IMR-90 (cell line): ENCODE results near the gene MESP2. TPM values are rescaled to one million over a fixed set of nuclear protein-coding genes. Genes with fewer than 3 reads are reported as not detected.
A peak's percentile ranks its signal among the peaks of the same experiment; 100 is the strongest.

Experiments used
- ATAC-seq: fragments of 200-7000 bp; cut with Tn5 transposase; 2 replicates; pipeline ENCODE4 v1.9.1; 2020; ENCODE audit warnings: low read depth, mild to moderate bottlenecking, moderate library complexity
- BruUV-seq: library from RNA; stranded (reverse); fragments of 400-500 nt; replicated peaks from 2 replicates; lab custom pipeline; 2021; lab: Mats Ljungman, UMichigan
- CTCF ChIA-PET: fragments of 300-600 bp; formaldehyde crosslinking; extraction: SDS; loops from one replicate; lab custom pipeline; 2021; ENCODE audit warnings: antibody characterized with exemption; lab: Yijun Ruan, JAX
- POLR2A ChIA-PET: fragments of 300-600 bp; sonication (Branson Sonifier 250); formaldehyde crosslinking; loops from one replicate; lab custom pipeline; 2022; ENCODE audit warnings: antibody characterized with exemption; ENCODE audit not compliant: unreplicated experiment; lab: Charles Lee
- DNase-seq: peaks from one replicate; pipeline ENCODE4 v3.0.0; 2013
- H2AFZ ChIP-seq: replicated peaks from 2 replicates; pipeline ENCODE3; 2013; ENCODE audit warnings: low read length, mild to moderate bottlenecking; ENCODE audit not compliant: poor library complexity
- H2AK5ac ChIP-seq: 2 replicates; pipeline ENCODE4 v1.6.1; 2013; ENCODE audit warnings: low read depth, low read length, inconsistent platforms
- H2AK9ac ChIP-seq: replicated peaks from 2 replicates; pipeline ENCODE3; 2013; ENCODE audit warnings: mild to moderate bottlenecking, low read depth, low read length, moderate library complexity; ENCODE audit not compliant: poor library complexity
- H2BK120ac ChIP-seq: 2 replicates; pipeline ENCODE4 v1.6.1; 2013; ENCODE audit warnings: low read depth, low read length, inconsistent platforms
- H2BK15ac ChIP-seq: 3 replicates; pipeline ENCODE4 v1.6.1; 2013; ENCODE audit warnings: low read depth, low read length, inconsistent platforms
- H2BK20ac ChIP-seq: 2 replicates; pipeline ENCODE4 v1.6.1; 2013; ENCODE audit warnings: low read depth, mild to moderate bottlenecking, inconsistent platforms, low read length, moderate library complexity
- H2BK5ac ChIP-seq: 2 replicates; pipeline ENCODE4 v1.6.1; 2013; ENCODE audit warnings: mild to moderate bottlenecking, low read depth, low read length, inconsistent platforms; ENCODE audit not compliant: poor library complexity, severe bottlenecking
- H3K14ac ChIP-seq: replicated peaks from 2 replicates; pipeline ENCODE4 v1.6.1; 2013; ENCODE audit warnings: low read depth, low read length, inconsistent platforms
- H3K18ac ChIP-seq: 2 replicates; pipeline ENCODE4 v1.6.1; 2013; ENCODE audit warnings: low read depth, low read length, control low read depth
- H3K23ac ChIP-seq: 2 replicates; pipeline ENCODE4 v1.6.1; 2013; ENCODE audit warnings: low read depth, low read length, inconsistent platforms
- H3K27ac ChIP-seq: 2 replicates; pipeline ENCODE4 v1.5.1; 2013; ENCODE audit warnings: mild to moderate bottlenecking, control low read depth, low read length; ENCODE audit not compliant: insufficient read depth
- H3K27me3 ChIP-seq: 2 replicates; pipeline ENCODE4 v1.6.1; 2013; ENCODE audit warnings: low read length; ENCODE audit not compliant: control insufficient read depth, insufficient read depth
- H3K36me3 ChIP-seq: 2 replicates; pipeline ENCODE4 v1.6.1; 2013; ENCODE audit warnings: low read length, mixed read lengths; ENCODE audit not compliant: control insufficient read depth, insufficient read depth
- H3K4ac ChIP-seq: 2 replicates; pipeline ENCODE4 v1.6.1; 2013; ENCODE audit warnings: low read depth, low read length, inconsistent platforms
- H3K4me1 ChIP-seq: 2 replicates; pipeline ENCODE4 v1.6.1; 2013; ENCODE audit warnings: low read length, mixed read lengths; ENCODE audit not compliant: control insufficient read depth, insufficient read depth
- H3K4me2 ChIP-seq: 2 replicates; pipeline ENCODE4 v1.6.1; 2013; ENCODE audit warnings: low read depth, mild to moderate bottlenecking, control low read depth, low read length, moderate library complexity
- H3K4me3 ChIP-seq: 2 replicates; pipeline ENCODE4 v1.5.1; 2013; ENCODE audit warnings: low read depth, mild to moderate bottlenecking, control low read depth, low read length, moderate library complexity; ENCODE audit not compliant: insufficient read depth
- H3K56ac ChIP-seq: 2 replicates; pipeline ENCODE4 v1.6.1; 2013; ENCODE audit warnings: low read length, inconsistent platforms; ENCODE audit not compliant: insufficient read depth; ENCODE audit errors: extremely low read depth
- H3K79me1 ChIP-seq, 2 experiments: 2 replicates each; pipeline ENCODE4 v1.6.1; 2013; ENCODE audit warnings: low read length in 2 of 2, inconsistent platforms in 1 of 2, low read depth in 1 of 2
- H3K9ac ChIP-seq: 2 replicates; pipeline ENCODE4 v1.6.1; 2013; ENCODE audit warnings: low read depth, low read length, control low read depth
- H3K9me1 ChIP-seq: 2 replicates; pipeline ENCODE4 v1.6.1; 2013; ENCODE audit warnings: low read length, inconsistent platforms; ENCODE audit not compliant: insufficient read depth
- H3K9me3 ChIP-seq: 2 replicates; pipeline ENCODE4 v1.6.1; 2013; ENCODE audit warnings: low read length; ENCODE audit not compliant: control insufficient read depth, insufficient read depth
- H4K20me1 ChIP-seq: 2 replicates; pipeline ENCODE4 v1.6.1; 2013; ENCODE audit warnings: low read length, inconsistent platforms; ENCODE audit not compliant: insufficient read depth
- H4K5ac ChIP-seq: 2 replicates; pipeline ENCODE4 v1.6.1; 2013; ENCODE audit warnings: mild to moderate bottlenecking, low read depth, low read length, control low read depth
- H4K8ac ChIP-seq, 2 experiments: 2 replicates each; pipeline ENCODE4 v1.6.1; 2013; ENCODE audit warnings: low read depth in 2 of 2, low read length in 2 of 2, control low read depth in 1 of 2, inconsistent platforms in 1 of 2
- H4K91ac ChIP-seq: 2 replicates; pipeline ENCODE4 v1.6.1; 2013; ENCODE audit warnings: low read depth, low read length, inconsistent platforms; ENCODE audit not compliant: insufficient read depth
- CEBPB ChIP-seq: IDR thresholded peaks from 2 replicates; pipeline ENCODE4 v1.6.1; 2012; ENCODE audit warnings: low read depth, low read length, improper control_type of control experiment
- FOS ChIP-seq: fragments of 150-350 bp; IDR thresholded peaks from 2 replicates; pipeline ENCODE4 v1.6.1; 2016; ENCODE audit warnings: low read depth, low read length
- MAZ ChIP-seq: IDR thresholded peaks from 2 replicates; pipeline ENCODE4 v1.6.1; 2012; ENCODE audit warnings: low read depth, mild to moderate bottlenecking, low read length, improper control_type of control experiment, moderate library complexity, borderline replicate concordance
- NFE2L2 ChIP-seq: fragments of 150-350 bp; IDR thresholded peaks from 2 replicates; pipeline ENCODE4 v1.6.1; 2016; ENCODE audit warnings: low read depth, mild to moderate bottlenecking, low read length
- POLR2A ChIP-seq: IDR thresholded peaks from 2 replicates; pipeline ENCODE4 v1.6.1; 2012; ENCODE audit warnings: mild to moderate bottlenecking, low read depth, low read length
- RAD21 ChIP-seq: IDR thresholded peaks from 2 replicates; pipeline ENCODE4 v1.6.1; 2012; ENCODE audit warnings: low read length, improper control_type of control experiment
- RCOR1 ChIP-seq: IDR thresholded peaks from 2 replicates; pipeline ENCODE4 v1.6.1; 2012; ENCODE audit warnings: mild to moderate bottlenecking, low read length, improper control_type of control experiment; ENCODE audit not compliant: insufficient replicate concordance
- RFX5 ChIP-seq: IDR thresholded peaks from 2 replicates; pipeline ENCODE4 v1.8.0; 2012; ENCODE audit warnings: low read depth, mild to moderate bottlenecking, low read length, moderate library complexity
- SMC3 ChIP-seq: fragments of 150-350 bp; IDR thresholded peaks from 2 replicates; pipeline ENCODE4 v1.6.1; 2016; ENCODE audit warnings: low read depth, mild to moderate bottlenecking, antibody characterized with exemption, low read length, moderate library complexity
- WGBS, 2 experiments: methylation state at CpG; one replicate each; pipeline versions ENCODE4 v1.1.5 to v1.1.7; 2013; ENCODE audit warnings: missing lambda C conversion rate in 2 of 2; ENCODE audit not compliant: insufficient read length in 1 of 2; ENCODE audit errors: extremely low coverage in 2 of 2; 5-methylcytosine and 5-hydroxymethylcytosine counted together
- dilution Hi-C: fragments of 300-500 bp; cut with HindIII; formaldehyde crosslinking; loops from one replicate; pipeline ENCODE4 v1.14.3; 2018; ENCODE audit warnings: low sequenced_read_pairs; ENCODE audit not compliant: unreplicated experiment
- in situ Hi-C: fragments of 300-500 bp; cut with MboI; formaldehyde crosslinking; loops from 3 replicates; pipeline ENCODE4 v1.14.3; 2019; ENCODE audit warnings: low sequenced_read_pairs, inconsistent platforms, mixed read lengths
- intact Hi-C: fragments of 100-400 bp; cut with micrococcal nuclease; formaldehyde crosslinking; loops from 2 replicates; pipeline ENCODE4 v1.10.0; 2022
- polyA plus RNA-seq, 3 experiments: library from polyadenylated mRNA; depleted of rRNA; stranded (reverse); fragments of >200 nt; gene quantifications; 2 replicates each; pipeline ENCODE4 v1.2.3, GENCODE V29; 2012; ENCODE audit warnings: low replicate concordance in 1 of 3
- total RNA-seq: library from RNA; depleted of rRNA; stranded (reverse); fragments of >200 nt; gene quantifications from 2 replicates; pipeline ENCODE4 v1.2.3, GENCODE V29; 2012
- TF ChIP-seq, protein P1 (sequence below): conservative IDR thresholded peaks from 2 replicates; pipeline ENCODE4 v1.5.1; 2012; ENCODE audit warnings: mild to moderate bottlenecking, low read depth, low read length, improper control_type of control experiment
- TF ChIP-seq, protein P2 (sequence below): fragments of 150-350 bp; IDR thresholded peaks from 2 replicates; pipeline ENCODE4 v1.6.1; 2016; ENCODE audit warnings: low read depth, mild to moderate bottlenecking, low read length, moderate library complexity, borderline replicate concordance
- TF ChIP-seq, protein P3 (sequence below): fragments of 150-350 bp; IDR thresholded peaks from 2 replicates; pipeline ENCODE4 v1.6.1; 2017; ENCODE audit warnings: mild to moderate bottlenecking, antibody characterized with exemption, low read length, low read depth

Gene MESP2
- total and polyA plus RNA-seq, 2 of the 4 experiments (the other 2 are of a cell fraction), result 0.18 to 0.32 TPM

DNA sequence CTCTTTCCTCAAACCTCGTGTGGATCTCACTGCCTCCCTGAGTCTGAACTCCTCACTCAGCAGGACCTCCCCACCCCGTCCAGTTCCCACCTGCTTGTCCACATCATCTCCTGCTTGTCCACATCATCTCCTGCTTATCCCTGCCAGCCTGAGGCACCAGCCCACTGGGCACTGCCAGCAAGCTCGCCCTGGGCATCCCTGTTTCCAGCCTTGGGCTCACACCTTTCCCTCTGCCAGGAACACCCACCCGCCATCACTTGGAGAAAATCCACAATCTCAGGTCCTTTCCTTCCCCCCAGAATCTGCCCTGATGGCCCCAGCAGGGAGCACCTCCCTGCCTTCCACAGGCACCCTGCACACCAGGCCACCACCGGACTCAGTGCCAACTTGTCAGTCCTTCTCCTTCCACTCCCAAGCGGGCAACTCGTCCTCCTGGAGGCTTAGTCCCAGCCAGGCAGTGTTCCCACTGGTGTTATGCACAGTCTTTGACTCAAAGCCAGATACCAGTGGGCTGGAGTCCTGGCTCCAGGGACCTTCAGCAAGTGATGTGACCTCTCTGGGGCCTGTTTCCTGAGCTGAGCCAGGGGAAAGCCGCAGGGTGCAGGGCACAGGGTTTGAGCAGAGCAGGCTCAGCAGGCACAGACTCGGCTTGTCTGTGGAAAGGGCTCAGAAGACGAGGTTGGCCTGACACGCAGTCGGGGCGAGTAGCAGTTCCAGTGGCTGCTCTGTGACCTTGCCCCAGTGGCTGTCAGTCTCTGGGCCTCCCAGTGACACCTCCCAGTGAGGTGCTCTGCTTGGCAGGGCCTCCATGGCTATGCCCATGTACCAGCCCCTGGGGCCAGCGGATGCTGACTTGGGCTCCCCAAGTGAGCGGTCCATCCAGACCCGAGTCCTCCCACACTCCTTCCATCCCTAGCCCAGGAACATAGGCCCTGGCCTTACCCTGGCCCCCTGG lies 9.5 kb upstream of the MESP2 start (continued):
- no peak for TF ChIP-seq MAZ
- TF ChIP-seq RCOR1, result no peak

DNA sequence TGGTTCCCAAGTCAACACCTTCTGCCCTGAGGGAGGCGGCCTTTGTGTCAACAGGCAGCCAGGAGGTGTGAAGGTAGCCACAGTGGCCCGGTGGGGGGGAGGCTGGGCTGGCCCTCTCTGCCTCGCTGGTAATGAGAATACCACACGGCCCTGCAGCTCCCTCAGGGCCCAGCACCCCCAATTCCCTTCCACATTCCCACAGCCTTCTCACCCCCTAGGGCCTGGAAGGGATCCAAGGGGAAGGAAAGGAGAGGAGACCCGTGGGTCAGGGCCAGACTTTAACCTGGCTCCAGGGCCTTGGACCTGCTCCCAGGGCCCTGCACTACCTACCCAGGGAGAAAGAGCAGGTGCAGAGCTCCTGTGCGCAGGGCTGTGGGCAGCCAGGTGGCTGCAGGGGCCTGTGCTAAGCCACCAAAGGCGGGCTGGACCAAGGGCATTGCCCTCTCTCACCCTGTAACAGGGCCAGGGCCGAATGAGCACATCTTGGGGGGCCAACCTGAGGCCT lies 8.7 kb upstream of the MESP2 start:
- Histone ChIP-seq H2AK9ac (peak overlapping the region; percentile 37), H3K23ac (no peak overlapping the region), H2BK5ac (no peak overlapping the region), H3K9me3 (no peaks in the 10 kb centered on the region), H2BK120ac (no peak overlapping the region), H3K36me3 (no peaks in the 10 kb centered on the region), H2BK15ac (no peak overlapping the region), H2AFZ (peak overlapping the region; percentile 43), H3K18ac (no peak overlapping the region), H4K8ac (no peak overlapping the region), H3K4ac (no peak overlapping the region), H3K4me2 (no peak overlapping the region), H2AK5ac (no peak overlapping the region), H3K79me1 (no peaks in the 10 kb centered on the region), H3K4me1 (peaks cover 12% of the 10 kb centered on the region), H3K27ac (no peak overlapping the region), H3K4me3 (no peak overlapping the region), H3K56ac (no peak overlapping the region), H4K5ac (no peak overlapping the region), H3K14ac (no peak overlapping the region), H4K91ac (no peak overlapping the region), H4K20me1 (no peaks in the 10 kb centered on the region), H3K9me1 (no peaks in the 10 kb centered on the region), H3K9ac (no peak overlapping the region), H2BK20ac (no peak overlapping the region), H3K27me3 (no peaks in the 10 kb centered on the region)
- ChIA-PET CTCF (no interaction called here), POLR2A (no interaction called here)
- WGBS, 2 experiments, result no CpG with 5 or more reads among the region's 8 CpGs
- ATAC-seq (no peak), DNase-seq (no peak)
- dilution Hi-C loops (loop anchor here (25.0 kb wide), 1 partner anchor 95 kb away; no protein-coding TSS in a partner anchor), in situ Hi-C loops (no loop called here), intact Hi-C loops (no loop called here)
- no TSS peak for BruUV-seq
- TF ChIP-seq CEBPB (no peak), NFE2L2 (no peak), FOS (no peak), RAD21 (no peak), SMC3 (no peak), RFX5 (no peak), POLR2A (no peak)
- TF ChIP-seq, protein P1, sequence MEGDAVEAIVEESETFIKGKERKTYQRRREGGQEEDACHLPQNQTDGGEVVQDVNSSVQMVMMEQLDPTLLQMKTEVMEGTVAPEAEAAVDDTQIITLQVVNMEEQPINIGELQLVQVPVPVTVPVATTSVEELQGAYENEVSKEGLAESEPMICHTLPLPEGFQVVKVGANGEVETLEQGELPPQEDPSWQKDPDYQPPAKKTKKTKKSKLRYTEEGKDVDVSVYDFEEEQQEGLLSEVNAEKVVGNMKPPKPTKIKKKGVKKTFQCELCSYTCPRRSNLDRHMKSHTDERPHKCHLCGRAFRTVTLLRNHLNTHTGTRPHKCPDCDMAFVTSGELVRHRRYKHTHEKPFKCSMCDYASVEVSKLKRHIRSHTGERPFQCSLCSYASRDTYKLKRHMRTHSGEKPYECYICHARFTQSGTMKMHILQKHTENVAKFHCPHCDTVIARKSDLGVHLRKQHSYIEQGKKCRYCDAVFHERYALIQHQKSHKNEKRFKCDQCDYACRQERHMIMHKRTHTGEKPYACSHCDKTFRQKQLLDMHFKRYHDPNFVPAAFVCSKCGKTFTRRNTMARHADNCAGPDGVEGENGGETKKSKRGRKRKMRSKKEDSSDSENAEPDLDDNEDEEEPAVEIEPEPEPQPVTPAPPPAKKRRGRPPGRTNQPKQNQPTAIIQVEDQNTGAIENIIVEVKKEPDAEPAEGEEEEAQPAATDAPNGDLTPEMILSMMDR, result no peak
- TF ChIP-seq, protein P2, sequence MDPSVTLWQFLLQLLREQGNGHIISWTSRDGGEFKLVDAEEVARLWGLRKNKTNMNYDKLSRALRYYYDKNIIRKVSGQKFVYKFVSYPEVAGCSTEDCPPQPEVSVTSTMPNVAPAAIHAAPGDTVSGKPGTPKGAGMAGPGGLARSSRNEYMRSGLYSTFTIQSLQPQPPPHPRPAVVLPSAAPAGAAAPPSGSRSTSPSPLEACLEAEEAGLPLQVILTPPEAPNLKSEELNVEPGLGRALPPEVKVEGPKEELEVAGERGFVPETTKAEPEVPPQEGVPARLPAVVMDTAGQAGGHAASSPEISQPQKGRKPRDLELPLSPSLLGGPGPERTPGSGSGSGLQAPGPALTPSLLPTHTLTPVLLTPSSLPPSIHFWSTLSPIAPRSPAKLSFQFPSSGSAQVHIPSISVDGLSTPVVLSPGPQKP, result no peak
- TF ChIP-seq, protein P3, sequence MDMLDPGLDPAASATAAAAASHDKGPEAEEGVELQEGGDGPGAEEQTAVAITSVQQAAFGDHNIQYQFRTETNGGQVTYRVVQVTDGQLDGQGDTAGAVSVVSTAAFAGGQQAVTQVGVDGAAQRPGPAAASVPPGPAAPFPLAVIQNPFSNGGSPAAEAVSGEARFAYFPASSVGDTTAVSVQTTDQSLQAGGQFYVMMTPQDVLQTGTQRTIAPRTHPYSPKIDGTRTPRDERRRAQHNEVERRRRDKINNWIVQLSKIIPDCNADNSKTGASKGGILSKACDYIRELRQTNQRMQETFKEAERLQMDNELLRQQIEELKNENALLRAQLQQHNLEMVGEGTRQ, result no peak
